Measurements from ENCODE around the gene P2RX5. TPM values are rescaled to one million over a fixed set of nuclear protein-coding genes. Genes with fewer than 3 reads are reported as not detected.

The P2RX5 gene
- total and polyA plus RNA-seq, 2 experiments from 2014 or later: not detected

GRCh38 chr17:3656353-3656752, 39.6 kb downstream of the P2RX5 start:
- Histone ChIP-seq H3K4me3 (no peak overlapping the region), H3K9me2 (replicated peaks; ENCODE audit: insufficient read depth) (no peaks in the 10 kb centered on the region), H4K20me1 (ENCODE audit: insufficient read depth, poor library complexity, severe bottlenecking) (no peaks in the 10 kb centered on the region), H3K9me3 (ENCODE audit: low read depth) (no peaks in the 10 kb centered on the region), H2AFZ (no peak overlapping the region), H3K27me3 (no peaks in the 10 kb centered on the region), H3K36me3 (replicated peaks; ENCODE audit: insufficient read depth, low read depth) (no peaks in the 10 kb centered on the region), H3K4me2 (no peak overlapping the region), H3K4me1 (ENCODE audit: insufficient read depth) (peaks cover 19% of the 10 kb centered on the region), H3K79me2 (no peaks in the 10 kb centered on the region), H3K27ac (no peak overlapping the region)
- no peak for DNase-seq (ENCODE audit: low spot score)
- 97% methylated on average over 15 of the region's 16 CpGs for WGBS (ENCODE audit: low lambda C conversion rate, missing lambda C conversion rate)
- TF ChIP-seq EZH2phosphoT487 (IDR thresholded peaks at IDR 0.05; ENCODE audit: low read depth, severe bottlenecking, unreplicated experiment) (no peak), EZH2 (IDR thresholded peaks at IDR 0.05; ENCODE audit: borderline replicate concordance) (no peak), CTCF (IDR thresholded peaks at IDR 0.05; ENCODE audit: poor library complexity) (no peak)

DNA sequence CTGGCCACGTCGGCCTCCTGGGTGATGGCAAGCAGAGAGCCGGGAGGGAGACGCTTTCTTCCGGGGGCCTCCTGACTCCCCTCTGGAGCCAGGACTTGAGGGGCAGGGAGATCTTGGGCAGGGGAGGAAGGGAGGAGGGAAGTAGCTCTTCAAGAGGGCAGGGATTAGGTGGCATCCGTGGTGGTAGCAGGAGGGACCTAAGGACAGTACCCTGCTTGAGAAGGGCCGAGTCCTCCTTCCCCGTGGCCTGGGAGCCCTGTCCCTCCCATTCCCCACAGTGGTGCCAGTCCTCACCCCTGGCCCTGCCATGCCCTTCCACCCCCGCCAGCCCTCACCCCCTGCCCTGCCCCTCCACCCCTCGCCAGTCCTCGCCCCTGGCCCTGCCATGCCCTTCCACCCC, 40.2 kb downstream of the P2RX5 start:
- no peaks in the 10 kb centered on the region for H3K9me2 ChIP-seq (replicated peaks; ENCODE audit: insufficient read depth)
- no peak for DNase-seq (ENCODE audit: low spot score)
- no peak overlapping the region for H3K4me3 ChIP-seq
- H2AFZ ChIP-seq: no peak overlapping the region
- H3K9me3 ChIP-seq (ENCODE audit: low read depth): no peaks in the 10 kb centered on the region
- H3K27me3 ChIP-seq: no peaks in the 10 kb centered on the region
- WGBS (ENCODE audit: low lambda C conversion rate, missing lambda C conversion rate): 89% methylated on average over 6 of the region's 11 CpGs
- H4K20me1 ChIP-seq (ENCODE audit: insufficient read depth, poor library complexity, severe bottlenecking): no peaks in the 10 kb centered on the region
- no peak for TF ChIP-seq CTCF (IDR thresholded peaks at IDR 0.05; ENCODE audit: poor library complexity)
- no peak for TF ChIP-seq EZH2 (IDR thresholded peaks at IDR 0.05; ENCODE audit: borderline replicate concordance)
- TF ChIP-seq EZH2phosphoT487 (IDR thresholded peaks at IDR 0.05; ENCODE audit: low read depth, severe bottlenecking, unreplicated experiment): no peak
- no peaks in the 10 kb centered on the region for H3K36me3 ChIP-seq (replicated peaks; ENCODE audit: insufficient read depth, low read depth)
- peaks cover 19% of the 10 kb centered on the region for H3K4me1 ChIP-seq (ENCODE audit: insufficient read depth)
- no peak overlapping the region for H3K4me2 ChIP-seq
- H3K79me2 ChIP-seq: no peaks in the 10 kb centered on the region
- H3K27ac ChIP-seq: no peak overlapping the region

DNA sequence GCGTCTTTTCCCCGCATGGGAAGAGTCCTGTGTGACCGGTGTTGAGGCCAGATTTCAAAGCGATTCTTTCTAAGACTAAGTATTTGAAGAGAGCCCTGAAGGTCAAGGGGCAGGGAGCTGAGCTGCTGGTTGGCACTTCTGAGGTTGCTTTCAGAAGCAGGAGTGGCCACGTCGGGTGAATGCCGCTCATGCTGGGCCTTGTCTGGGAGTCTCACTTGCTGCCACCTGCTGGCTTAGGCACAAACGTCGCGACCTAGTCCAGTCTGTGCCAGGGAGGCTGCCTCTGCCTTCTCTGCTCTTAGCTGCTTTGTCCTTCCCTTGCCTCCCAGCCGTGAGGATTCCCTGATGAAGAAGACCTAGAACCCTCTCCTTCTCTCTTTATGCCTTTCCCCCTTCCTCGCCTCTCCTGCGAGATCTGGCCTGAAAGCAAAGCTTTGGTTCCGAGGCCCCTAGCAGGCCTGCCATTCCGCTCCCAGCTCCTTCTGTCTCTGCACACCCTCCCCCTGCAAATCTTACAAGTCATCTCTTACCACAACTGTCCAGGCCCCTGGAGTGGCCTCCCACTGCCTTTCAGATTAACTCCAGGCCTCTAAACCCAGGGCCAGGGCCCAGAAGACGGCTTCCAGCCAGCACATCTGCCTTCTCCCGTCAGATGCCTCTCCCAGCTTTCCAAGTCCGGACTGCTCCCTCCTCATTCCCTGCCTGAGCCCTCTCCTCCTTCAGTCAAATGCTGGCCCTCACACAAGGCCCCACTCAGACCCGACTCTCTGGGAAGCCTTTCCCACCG, 48.0 kb downstream of the P2RX5 start:
- H2AFZ ChIP-seq: no peak overlapping the region
- H3K79me2 ChIP-seq: no peaks in the 10 kb centered on the region
- H4K20me1 ChIP-seq (ENCODE audit: insufficient read depth, poor library complexity, severe bottlenecking): no peaks in the 10 kb centered on the region
- no peaks in the 10 kb centered on the region for H3K9me2 ChIP-seq (replicated peaks; ENCODE audit: insufficient read depth)
- no peak overlapping the region for H3K4me3 ChIP-seq
- H3K36me3 ChIP-seq (replicated peaks; ENCODE audit: insufficient read depth, low read depth): no peaks in the 10 kb centered on the region
- H3K27me3 ChIP-seq: no peaks in the 10 kb centered on the region
- peak; percentile 81 for DNase-seq (ENCODE audit: low spot score)
- H3K4me2 ChIP-seq: no peak overlapping the region
- H3K9me3 ChIP-seq (ENCODE audit: low read depth): no peaks in the 10 kb centered on the region
- no peak overlapping the region for H3K27ac ChIP-seq
- TF ChIP-seq EZH2phosphoT487 (IDR thresholded peaks at IDR 0.05; ENCODE audit: low read depth, severe bottlenecking, unreplicated experiment): no peak
- TF ChIP-seq EZH2 (IDR thresholded peaks at IDR 0.05; ENCODE audit: borderline replicate concordance): no peak
- peak; percentile 59 for TF ChIP-seq CTCF (IDR thresholded peaks at IDR 0.05; ENCODE audit: poor library complexity)
- H3K4me1 ChIP-seq (ENCODE audit: insufficient read depth): peaks cover 3% of the 10 kb centered on the region
- 62% methylated on average over 20 of the region's 20 CpGs for whole genome bisulfite sequencing (ENCODE audit: low lambda C conversion rate, missing lambda C conversion rate)
